HEK293 (cell line): ENCODE results near the gene ABCC12.

Source experiments
- CTCF ChIA-PET: fragments of 350-600 bp; formaldehyde crosslinking; extraction: SDS; loops from one replicate; lab custom pipeline; 2021; ENCODE audit warnings: antibody characterized with exemption; lab: Yijun Ruan, JAX
- POLR2A ChIA-PET: fragments of 300-600 bp; formaldehyde crosslinking; extraction: SDS; loops from one replicate; lab custom pipeline; 2020; ENCODE audit warnings: antibody characterized with exemption, inconsistent platforms; lab: Yijun Ruan, JAX
- H3K27ac ChIP-seq: fragments of 200-500 bp; sonication (Bioruptor generic); 2 replicates; pipeline ENCODE4 v1.5.1; 2014; ENCODE audit warnings: low read depth, low read length, control low read depth, inconsistent platforms; ENCODE audit errors: extremely low read depth
- H3K36me3 ChIP-seq, 2 experiments: fragments of 200-500 bp in 1 of 2; sonication (Bioruptor generic) in 1 of 2; 1 replicate in 1 of 2; 2 replicates in 1 of 2; pipeline ENCODE4 v1.5.1; 2014 to 2017; ENCODE audit warnings: inconsistent platforms in 2 of 2, low read length in 2 of 2; ENCODE audit not compliant: control insufficient read depth in 2 of 2, insufficient read depth in 1 of 2
- H3K4me1 ChIP-seq: fragments of 200-500 bp; sonication (Bioruptor generic); 2 replicates; pipeline ENCODE4 v1.5.1; 2014; ENCODE audit warnings: mild to moderate bottlenecking, low read length, inconsistent platforms; ENCODE audit not compliant: control insufficient read depth, insufficient read depth
- H3K4me3 ChIP-seq: 2 replicates; pipeline ENCODE4 v1.5.1; 2011; ENCODE audit warnings: low read depth, mild to moderate bottlenecking, control low read depth, low read length, moderate library complexity
- H3K9me3 ChIP-seq: fragments of 200-500 bp; sonication (Bioruptor generic); 2 replicates; pipeline ENCODE4 v1.5.1; 2014; ENCODE audit warnings: low read depth, low read length, inconsistent platforms; ENCODE audit not compliant: control insufficient read depth, insufficient read depth
- BCL6B ChIP-seq: fragments of 450-650 bp; formaldehyde crosslinking; IDR thresholded peaks from 2 replicates; pipeline ENCODE4 v1.5.1; 2017; ENCODE audit warnings: missing biosample characterization, missing genetic modification characterization
- EGR2 ChIP-seq: fragments of 450-650 bp; formaldehyde crosslinking; IDR thresholded peaks from 2 replicates; pipeline ENCODE4 v1.5.1; 2016; ENCODE audit warnings: low read depth, missing biosample characterization, missing genetic modification characterization
- GFI1B ChIP-seq: fragments of 450-650 bp; formaldehyde crosslinking; IDR thresholded peaks from 2 replicates; pipeline ENCODE4 v1.5.1; 2016; ENCODE audit warnings: missing biosample characterization, missing genetic modification characterization
- GLIS2 ChIP-seq: fragments of 450-650 bp; formaldehyde crosslinking; IDR thresholded peaks from 2 replicates; pipeline ENCODE4 v1.5.1; 2016; ENCODE audit warnings: missing biosample characterization, missing genetic modification characterization
- HOXA7 ChIP-seq: sonication (generic); formaldehyde crosslinking; IDR thresholded peaks from 2 replicates; pipeline ENCODE4 v1.8.1; 2022; ENCODE audit warnings: missing genetic modification reagents, borderline replicate concordance
- KLF1 ChIP-seq: fragments of 450-650 bp; formaldehyde crosslinking; IDR thresholded peaks from 2 replicates; pipeline ENCODE4 v1.5.1; 2016; ENCODE audit warnings: missing biosample characterization, missing genetic modification characterization
- KLF10 ChIP-seq: fragments of 450-650 bp; IDR thresholded peaks from 2 replicates; pipeline ENCODE4 v1.5.1; 2018; ENCODE audit warnings: missing biosample characterization, mild to moderate bottlenecking, missing genetic modification characterization
- KLF16 ChIP-seq: fragments of 450-650 bp; formaldehyde crosslinking; IDR thresholded peaks from 2 replicates; pipeline ENCODE4 v1.5.1; 2017; ENCODE audit warnings: missing biosample characterization, missing genetic modification characterization
- OVOL3 ChIP-seq: fragments of 450-650 bp; formaldehyde crosslinking; IDR thresholded peaks from 2 replicates; pipeline ENCODE4 v1.5.1; 2016; ENCODE audit warnings: missing biosample characterization, missing genetic modification characterization
- PATZ1 ChIP-seq: fragments of 450-650 bp; formaldehyde crosslinking; IDR thresholded peaks from 2 replicates; pipeline ENCODE4 v1.5.1; 2016; ENCODE audit warnings: missing biosample characterization, missing genetic modification characterization
- YY2 ChIP-seq: fragments of 450-650 bp; formaldehyde crosslinking; IDR thresholded peaks from 2 replicates; pipeline ENCODE4 v1.5.1; 2016; ENCODE audit warnings: missing biosample characterization, missing genetic modification characterization
- ZBTB11 ChIP-seq: fragments of 450-650 bp; formaldehyde crosslinking; conservative IDR thresholded peaks from 2 replicates; pipeline ENCODE4 v1.5.1; 2016; ENCODE audit warnings: low read depth, missing biosample characterization, missing genetic modification characterization
- ZBTB48 ChIP-seq: fragments of 450-650 bp; formaldehyde crosslinking; IDR thresholded peaks from 2 replicates; pipeline ENCODE4 v1.5.1; 2016; ENCODE audit warnings: missing biosample characterization, missing genetic modification characterization
- ZFHX2 ChIP-seq: fragments of 450-650 bp; formaldehyde crosslinking; conservative IDR thresholded peaks from 2 replicates; pipeline ENCODE4 v1.5.1; 2016; ENCODE audit warnings: missing biosample characterization, missing genetic modification characterization
- ZNF121 ChIP-seq: fragments of 450-650 bp; formaldehyde crosslinking; IDR thresholded peaks from 2 replicates; pipeline ENCODE4 v1.5.1; 2016; ENCODE audit warnings: missing biosample characterization, missing genetic modification characterization
- ZNF140 ChIP-seq: fragments of 450-650 bp; formaldehyde crosslinking; IDR thresholded peaks from 2 replicates; pipeline ENCODE4 v1.5.1; 2016; ENCODE audit warnings: missing biosample characterization, missing genetic modification characterization
- ZNF16 ChIP-seq: fragments of 450-650 bp; formaldehyde crosslinking; IDR thresholded peaks from 2 replicates; pipeline ENCODE4 v1.5.1; 2016; ENCODE audit warnings: low read depth, missing biosample characterization, missing genetic modification characterization
- ZNF175 ChIP-seq: fragments of 450-650 bp; formaldehyde crosslinking; IDR thresholded peaks from 2 replicates; pipeline ENCODE4 v1.5.1; 2016; ENCODE audit warnings: missing biosample characterization, missing genetic modification characterization
- ZNF24 ChIP-seq: fragments of 450-650 bp; formaldehyde crosslinking; IDR thresholded peaks from 2 replicates; pipeline ENCODE4 v1.5.1; 2016; ENCODE audit warnings: missing biosample characterization, missing genetic modification characterization
- ZNF473 ChIP-seq: fragments of 450-650 bp; formaldehyde crosslinking; IDR thresholded peaks from 2 replicates; pipeline ENCODE4 v1.5.1; 2017; ENCODE audit warnings: missing biosample characterization, missing genetic modification characterization
- ZNF555 ChIP-seq: fragments of 450-650 bp; formaldehyde crosslinking; conservative IDR thresholded peaks from 2 replicates; pipeline ENCODE4 v1.5.1; 2017; ENCODE audit warnings: missing biosample characterization, mild to moderate bottlenecking, missing genetic modification characterization, inconsistent platforms
- ZNF560 ChIP-seq: fragments of 450-650 bp; formaldehyde crosslinking; IDR thresholded peaks from 2 replicates; pipeline ENCODE4 v1.5.1; 2017; ENCODE audit warnings: missing biosample characterization, missing genetic modification characterization, borderline replicate concordance
- ZNF585B ChIP-seq: fragments of 450-650 bp; formaldehyde crosslinking; IDR thresholded peaks from 2 replicates; pipeline ENCODE4 v1.5.1; 2016; ENCODE audit warnings: missing biosample characterization, missing genetic modification characterization
- ZNF629 ChIP-seq: fragments of 450-650 bp; formaldehyde crosslinking; IDR thresholded peaks from 2 replicates; pipeline ENCODE4 v1.5.1; 2017; ENCODE audit warnings: missing biosample characterization, missing genetic modification characterization
- ZNF654 ChIP-seq: fragments of 450-650 bp; formaldehyde crosslinking; IDR thresholded peaks from 2 replicates; pipeline ENCODE4 v1.5.1; 2016; ENCODE audit warnings: low read depth, missing biosample characterization, missing genetic modification characterization
- ZNF677 ChIP-seq: fragments of 450-650 bp; IDR thresholded peaks from 2 replicates; pipeline ENCODE4 v1.5.0; 2018; ENCODE audit warnings: missing biosample characterization, mild to moderate bottlenecking, missing genetic modification characterization, moderate library complexity
- ZNF747 ChIP-seq: fragments of 450-650 bp; formaldehyde crosslinking; IDR thresholded peaks from 2 replicates; pipeline ENCODE4 v1.5.1; 2016; ENCODE audit warnings: missing biosample characterization, missing genetic modification characterization
- ZSCAN5A ChIP-seq: fragments of 450-650 bp; formaldehyde crosslinking; IDR thresholded peaks from 2 replicates; pipeline ENCODE4 v1.5.1; 2016; ENCODE audit warnings: missing biosample characterization, missing genetic modification characterization

ABCC12 gene

GRCh38 chr16:48118841-48119240 is 37.0 kb downstream of the ABCC12 start (continued):
- TF ChIP-seq ZNF473 (no peak), ZNF175 (tag by site-specific recombination) (no peak)

- ChIA-PET POLR2A (no interaction called here), CTCF (interaction anchor here (0.6 to 1.9 kb wide), 25 partner anchors 9 to 1187 kb away, joined by 3 to 11 read pairs (median 3); no protein-coding TSS in a partner anchor)
- no peaks in the 10 kb centered on the region for H3K9me3 ChIP-seq
- H3K36me3 ChIP-seq, result no peaks in the 10 kb centered on the region
- no peak overlapping the region for H3K4me3 ChIP-seq
- H3K27ac ChIP-seq, result no peak overlapping the region
- H3K4me1 ChIP-seq, result no peaks in the 10 kb centered on the region
- TF ChIP-seq ZNF140, result no peak
- TF ChIP-seq ZNF16 (tag by site-specific recombination), result no peak
- TF ChIP-seq ZNF555 (tag by site-specific recombination), result no peak
- TF ChIP-seq ZNF560 (tag by site-specific recombination), result no peak
- no peak for TF ChIP-seq ZNF585B (tag by site-specific recombination)
- TF ChIP-seq EGR2 (tag by site-specific recombination), result peak; percentile 74
- no peak for TF ChIP-seq HOXA7 (CRISPR knock-in tag)
- TF ChIP-seq OVOL3 (tag by site-specific recombination), result no peak
- no peak for TF ChIP-seq ZNF24 (tag by site-specific recombination)
- TF ChIP-seq ZFHX2 (tag by site-specific recombination), result peak; percentile 51
- no peak for TF ChIP-seq ZBTB48 (tag by site-specific recombination)
- peak; percentile 76 for TF ChIP-seq GLIS2 (tag by site-specific recombination)
- TF ChIP-seq ZBTB11 (tag by site-specific recombination), result no peak
- TF ChIP-seq ZNF121 (tag by site-specific recombination), result no peak
- TF ChIP-seq KLF10 (tag by site-specific recombination), result no peak
- no peak for TF ChIP-seq GFI1B
- no peak for TF ChIP-seq ZNF677
- TF ChIP-seq ZNF629, result no peak
- no peak for TF ChIP-seq ZNF747 (tag by site-specific recombination)
- no peak for TF ChIP-seq BCL6B (tag by site-specific recombination)
- TF ChIP-seq PATZ1 (tag by site-specific recombination), result peak; percentile 54
- no peak for TF ChIP-seq KLF1 (tag by site-specific recombination)
- TF ChIP-seq ZSCAN5A (tag by site-specific recombination), result no peak
- no peak for TF ChIP-seq YY2 (tag by site-specific recombination)
- TF ChIP-seq ZNF654 (tag by site-specific recombination), result peak; percentile 45
- TF ChIP-seq KLF16, result no peak
These were observed 38.3 kb downstream of the ABCC12 start for GRCh38 chr16:48117217-48118105.
